ENCODE results near the gene TMEM41A. TPM values are rescaled to one million over a fixed set of nuclear protein-coding genes. Genes with fewer than 3 reads are reported as not detected.

The TMEM41A gene
- 17.8 and 18.0 TPM in 2 replicates for total RNA-seq
- long read RNA-seq, partial matches to known transcripts, result 0 of 3 reads
- long read RNA-seq, other reads (novel, unspliced or antisense), result 1 of 3 reads

DNA sequence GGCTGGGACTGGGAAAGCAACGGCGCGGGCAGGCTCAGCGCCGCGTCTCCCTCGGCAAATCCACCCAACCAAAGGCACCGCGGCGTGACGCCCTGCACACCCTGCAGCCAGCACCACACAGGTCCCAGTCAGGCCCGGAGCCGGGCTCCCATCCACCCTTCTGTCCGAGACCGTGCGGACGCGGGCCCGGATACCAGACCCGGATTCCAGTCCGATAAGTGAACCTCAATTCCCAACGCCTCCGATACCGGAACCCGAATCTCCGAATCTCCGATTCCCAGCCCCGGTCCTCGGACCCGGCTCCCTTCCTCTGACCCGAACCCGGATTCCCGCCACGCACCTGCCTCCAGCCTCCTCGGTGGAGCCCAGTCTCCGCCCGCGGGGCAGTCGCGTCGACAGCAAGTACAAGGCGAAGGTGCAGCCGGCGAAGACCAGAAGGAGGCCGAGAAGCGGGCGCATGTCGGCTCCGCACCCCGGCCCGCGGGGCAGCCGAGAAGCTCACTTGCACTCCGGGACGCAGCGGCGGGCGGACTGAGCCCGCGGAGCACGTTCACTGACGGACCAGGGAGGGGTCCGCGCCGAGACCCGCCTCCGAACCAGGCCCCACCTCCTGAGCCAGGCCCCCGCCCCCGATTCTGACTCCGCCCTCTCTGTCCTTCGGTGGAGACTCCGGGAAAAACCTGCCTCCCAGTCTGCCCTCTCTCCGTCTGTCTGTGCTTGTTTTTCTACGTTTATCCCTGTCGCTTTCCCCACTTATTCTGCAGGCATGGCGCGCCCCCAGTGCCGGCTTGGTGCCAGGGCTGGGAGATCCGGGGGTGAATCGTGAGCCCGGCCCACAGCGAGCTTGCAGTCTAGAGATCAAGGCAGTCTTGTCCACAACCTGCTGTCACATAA, at the start of gene TMEM41A:
Gene TMEM41A, minus strand, starts transcription at position 533 of the 894 bp plus-strand sequence. Its CDS starts 74 bp downstream, at position 459.
- DNase-seq (ENCODE audit: low spot score, unreplicated experiment), result peak; percentile 93
- no peaks in the 10 kb centered on the region for H3K9me3 Mint-ChIP-seq (ENCODE audit: low read depth)
- peaks cover 19% of the 10 kb centered on the region for H3K27me3 Mint-ChIP-seq
- H3K36me3 Mint-ChIP-seq (ENCODE audit: insufficient read depth), result peaks cover 10% of the 10 kb centered on the region
- TF ChIP-seq, protein P1, sequence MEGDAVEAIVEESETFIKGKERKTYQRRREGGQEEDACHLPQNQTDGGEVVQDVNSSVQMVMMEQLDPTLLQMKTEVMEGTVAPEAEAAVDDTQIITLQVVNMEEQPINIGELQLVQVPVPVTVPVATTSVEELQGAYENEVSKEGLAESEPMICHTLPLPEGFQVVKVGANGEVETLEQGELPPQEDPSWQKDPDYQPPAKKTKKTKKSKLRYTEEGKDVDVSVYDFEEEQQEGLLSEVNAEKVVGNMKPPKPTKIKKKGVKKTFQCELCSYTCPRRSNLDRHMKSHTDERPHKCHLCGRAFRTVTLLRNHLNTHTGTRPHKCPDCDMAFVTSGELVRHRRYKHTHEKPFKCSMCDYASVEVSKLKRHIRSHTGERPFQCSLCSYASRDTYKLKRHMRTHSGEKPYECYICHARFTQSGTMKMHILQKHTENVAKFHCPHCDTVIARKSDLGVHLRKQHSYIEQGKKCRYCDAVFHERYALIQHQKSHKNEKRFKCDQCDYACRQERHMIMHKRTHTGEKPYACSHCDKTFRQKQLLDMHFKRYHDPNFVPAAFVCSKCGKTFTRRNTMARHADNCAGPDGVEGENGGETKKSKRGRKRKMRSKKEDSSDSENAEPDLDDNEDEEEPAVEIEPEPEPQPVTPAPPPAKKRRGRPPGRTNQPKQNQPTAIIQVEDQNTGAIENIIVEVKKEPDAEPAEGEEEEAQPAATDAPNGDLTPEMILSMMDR (IDR thresholded peaks at IDR 0.05; ENCODE audit: unreplicated experiment), result no peak
- peak within 1 kb of the TSS; percentile 95 for H3K27ac Mint-ChIP-seq
- H3K4me3 Mint-ChIP-seq (ENCODE audit: low read depth), result peak within 1 kb of the TSS; percentile 88
- H3K4me1 Mint-ChIP-seq (ENCODE audit: low read depth), result peaks cover 7% of the 10 kb centered on the region

DNA sequence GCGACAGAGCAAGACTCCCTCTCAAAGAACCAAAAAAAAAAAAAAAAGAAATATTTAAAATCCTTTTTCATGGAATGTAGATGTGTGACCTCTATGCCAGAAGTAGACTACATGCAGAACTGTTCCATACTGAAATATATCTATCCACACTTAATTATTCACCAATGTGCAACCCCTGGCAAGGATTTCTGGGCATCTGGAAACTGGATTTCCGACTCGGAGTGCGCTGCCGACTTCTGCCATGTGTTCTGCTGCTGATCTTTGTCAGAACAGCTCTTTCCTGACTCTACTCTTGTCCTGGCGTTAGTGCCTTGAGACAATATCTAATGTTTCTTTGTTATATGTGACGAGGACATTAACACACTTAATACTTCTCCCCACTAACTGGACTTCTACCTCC, 41.9 kb upstream of the TMEM41A start:
- Mint-ChIP-seq H3K4me1 (ENCODE audit: low read depth) (peaks cover 12% of the 10 kb centered on the region), H3K27me3 (peaks cover 3% of the 10 kb centered on the region), H3K27ac (no peak overlapping the region), H3K4me3 (ENCODE audit: low read depth) (no peak overlapping the region), H3K9me3 (ENCODE audit: low read depth) (no peaks in the 10 kb centered on the region), H3K36me3 (ENCODE audit: insufficient read depth) (no peaks in the 10 kb centered on the region)
- TF ChIP-seq, protein P1 (IDR thresholded peaks at IDR 0.05; ENCODE audit: unreplicated experiment), result no peak
- no peak for DNase-seq (ENCODE audit: low spot score, unreplicated experiment)

DNA sequence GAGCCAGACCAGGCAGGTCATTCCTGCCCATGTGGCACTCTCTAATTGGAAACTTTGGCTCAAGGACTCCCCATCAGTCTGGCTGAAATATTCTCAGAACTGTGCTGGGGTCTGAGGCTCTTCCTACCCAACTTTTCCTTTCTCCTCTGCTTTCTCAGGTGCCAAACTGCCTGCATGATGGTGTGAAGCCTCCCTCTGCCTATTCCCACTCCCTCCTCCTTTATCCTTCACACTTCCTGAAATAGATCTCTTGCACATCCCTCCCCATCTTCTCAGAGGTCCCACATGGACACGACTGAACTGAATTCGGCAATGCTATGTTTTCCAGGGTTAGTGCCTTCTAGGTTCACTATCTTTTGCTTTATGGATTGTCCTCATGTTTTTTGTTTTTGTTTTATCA, 41.1 kb upstream of the TMEM41A start:
- peaks cover 3% of the 10 kb centered on the region for H3K27me3 Mint-ChIP-seq
- no peak overlapping the region for H3K4me3 Mint-ChIP-seq (ENCODE audit: low read depth)
- no peak overlapping the region for H3K27ac Mint-ChIP-seq
- H3K4me1 Mint-ChIP-seq (ENCODE audit: low read depth), result peaks cover 8% of the 10 kb centered on the region
- TF ChIP-seq, protein P1 (IDR thresholded peaks at IDR 0.05; ENCODE audit: unreplicated experiment), result no peak
- H3K9me3 Mint-ChIP-seq (ENCODE audit: low read depth), result no peaks in the 10 kb centered on the region
- H3K36me3 Mint-ChIP-seq (ENCODE audit: insufficient read depth), result no peaks in the 10 kb centered on the region
- no peak for DNase-seq (ENCODE audit: low spot score, unreplicated experiment)

DNA sequence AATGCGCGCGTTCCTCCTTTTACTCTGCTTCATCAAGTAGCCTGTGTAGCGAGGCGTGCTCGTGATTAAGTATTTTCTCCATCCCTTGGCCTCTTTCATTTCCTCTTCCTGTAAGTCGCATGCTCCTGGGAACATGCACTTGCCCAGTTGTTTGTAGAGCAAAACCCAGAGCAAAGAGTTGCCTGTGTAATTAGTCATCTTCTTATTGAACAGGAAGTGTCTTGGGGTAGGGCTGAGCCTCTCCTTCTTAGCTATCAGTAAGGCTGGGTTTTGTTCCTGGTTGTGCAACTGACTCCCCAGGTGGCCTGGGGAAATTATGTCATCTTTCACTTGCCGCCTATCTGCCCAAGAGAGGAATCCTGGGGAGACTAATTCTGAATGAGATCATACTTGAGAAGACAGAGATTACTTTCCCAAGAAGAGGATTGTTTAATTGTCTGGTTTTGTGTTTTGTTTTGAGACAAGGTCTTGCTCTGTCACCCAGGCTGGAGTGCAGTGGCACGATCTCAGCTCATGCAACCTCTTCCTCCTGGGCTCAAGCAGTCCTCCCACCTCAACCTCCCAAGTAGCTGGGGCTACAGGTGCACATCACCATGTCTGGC, 38.6 kb upstream of the TMEM41A start:
- H3K4me1 Mint-ChIP-seq (ENCODE audit: low read depth), result peaks cover 3% of the 10 kb centered on the region
- TF ChIP-seq, protein P1 (IDR thresholded peaks at IDR 0.05; ENCODE audit: unreplicated experiment), result no peak
- peaks cover 3% of the 10 kb centered on the region for H3K27me3 Mint-ChIP-seq
- no peak overlapping the region for H3K27ac Mint-ChIP-seq
- no peak for DNase-seq (ENCODE audit: low spot score, unreplicated experiment)
- H3K4me3 Mint-ChIP-seq (ENCODE audit: low read depth), result no peak overlapping the region
- no peaks in the 10 kb centered on the region for H3K36me3 Mint-ChIP-seq (ENCODE audit: insufficient read depth)
- no peaks in the 10 kb centered on the region for H3K9me3 Mint-ChIP-seq (ENCODE audit: low read depth)

DNA sequence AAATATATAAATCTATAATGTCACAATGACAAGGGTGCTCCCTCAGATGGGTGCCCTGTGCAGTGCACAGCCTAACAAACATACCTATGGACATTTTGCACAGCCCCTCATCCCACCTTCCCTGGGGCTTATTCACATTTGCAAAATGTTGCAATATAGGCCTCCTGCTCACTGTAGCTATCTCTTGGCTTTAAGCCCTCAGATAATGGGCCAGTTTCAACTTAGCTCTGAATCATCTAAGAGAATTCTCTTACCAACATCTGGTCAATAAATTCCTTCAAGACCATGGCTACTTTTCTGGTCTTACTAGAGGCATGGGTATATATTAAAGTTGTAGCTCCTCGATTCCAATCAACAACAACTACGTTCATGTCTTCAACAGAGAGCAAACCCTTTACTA, 35.7 kb upstream of the TMEM41A start:
- Mint-ChIP-seq H3K4me3 (ENCODE audit: low read depth) (no peak overlapping the region), H3K4me1 (ENCODE audit: low read depth) (peaks cover 3% of the 10 kb centered on the region), H3K27ac (no peak overlapping the region), H3K9me3 (ENCODE audit: low read depth) (no peaks in the 10 kb centered on the region), H3K36me3 (ENCODE audit: insufficient read depth) (no peaks in the 10 kb centered on the region), H3K27me3 (no peaks in the 10 kb centered on the region)
- DNase-seq (ENCODE audit: low spot score, unreplicated experiment), result no peak
- TF ChIP-seq, protein P1 (IDR thresholded peaks at IDR 0.05; ENCODE audit: unreplicated experiment), result no peak
